Erythroblast (primary cell): Measurements from ENCODE around the gene GTF2F1.
"Not testable (repeated sequence)": the region's sequence is repeated elsewhere in the genome, so short reads cannot be mapped to it uniquely, and the experiment has no call there.

Experiments used
- GATA1 ChIP-seq: IDR thresholded peaks from 2 replicates; pipeline ENCODE4 v1.6.1; 2011; ENCODE audit warnings: low read depth, mild to moderate bottlenecking, control low read depth, low read length, moderate library complexity
- POLR2A ChIP-seq: IDR thresholded peaks from 2 replicates; pipeline ENCODE4 v1.6.1; 2011; ENCODE audit warnings: mild to moderate bottlenecking, low read length

- not testable (repeated sequence) for TF ChIP-seq POLR2A, GATA1
Observed at GRCh38 chr19:6360857-6361216, 32.1 kb downstream of the GTF2F1 start.
